MM.1S (cell line): ENCODE measurements around the gene TTLL5.

ENCODE experiments used
- DNase-seq: peaks from one replicate; pipeline ENCODE4 v3.0.0-alpha.2; 2015
- H2AFZ ChIP-seq: fragments of 300-600 bp; sonication (generic); 2 replicates; pipeline ENCODE4 v1.6.0; 2016; ENCODE audit warnings: antibody characterized with exemption, low read length
- H3F3A ChIP-seq: fragments of 300-600 bp; sonication (generic); 2 replicates; pipeline ENCODE4 v1.6.1; 2016; ENCODE audit warnings: mild to moderate bottlenecking, antibody characterized with exemption, low read length, moderate library complexity, mixed read lengths; ENCODE audit not compliant: insufficient read depth
- H3K27ac ChIP-seq: fragments of 300-600 bp; sonication (generic); 2 replicates; pipeline ENCODE4 v1.5.1; 2016; ENCODE audit warnings: mild to moderate bottlenecking, low read length
- H3K27me3 ChIP-seq: fragments of 300-600 bp; sonication (generic); replicated peaks from 2 replicates; pipeline ENCODE4 v1.6.0; 2016; ENCODE audit warnings: low read length; ENCODE audit not compliant: insufficient read depth
- H3K36me3 ChIP-seq: fragments of 300-600 bp; sonication (generic); replicated peaks from 2 replicates; pipeline ENCODE4 v1.6.1; 2016; ENCODE audit warnings: mild to moderate bottlenecking, low read length, mixed read lengths; ENCODE audit not compliant: insufficient read depth
- H3K4me1 ChIP-seq: fragments of 300-600 bp; sonication (generic); 2 replicates; pipeline ENCODE4 v1.6.1; 2016; ENCODE audit warnings: low read length, mixed read lengths
- H3K4me2 ChIP-seq: fragments of 300-600 bp; sonication (generic); 2 replicates; pipeline ENCODE4 v1.6.0; 2016; ENCODE audit warnings: low read depth, low read length
- H3K4me3 ChIP-seq: fragments of 300-600 bp; sonication (generic); 2 replicates; pipeline ENCODE4 v1.5.1; 2016; ENCODE audit warnings: low read length, mixed read lengths
- H3K79me2 ChIP-seq: fragments of 300-600 bp; sonication (generic); 2 replicates; pipeline ENCODE4 v1.6.1; 2016; ENCODE audit warnings: mixed run types, low read length, mixed read lengths
- H3K9ac ChIP-seq: fragments of 300-600 bp; sonication (generic); 2 replicates; pipeline ENCODE4 v1.6.1; 2016; ENCODE audit warnings: low read length, mixed read lengths
- H3K9me2 ChIP-seq: fragments of 300-600 bp; sonication (generic); replicated peaks from 2 replicates; pipeline ENCODE4 v1.6.1; 2016; ENCODE audit warnings: mild to moderate bottlenecking, low read length, mixed read lengths; ENCODE audit not compliant: insufficient read depth
- H3K9me3 ChIP-seq: fragments of 300-600 bp; sonication (generic); replicated peaks from 2 replicates; pipeline ENCODE4 v1.6.1; 2016; ENCODE audit warnings: mild to moderate bottlenecking, low read length, mixed read lengths; ENCODE audit not compliant: insufficient read depth
- H4K20me1 ChIP-seq: fragments of 300-600 bp; sonication (generic); 2 replicates; pipeline ENCODE4 v1.6.1; 2016; ENCODE audit warnings: mild to moderate bottlenecking, low read length, moderate library complexity, mixed read lengths; ENCODE audit not compliant: insufficient read depth
- CTCF ChIP-seq: fragments of 300-600 bp; sonication (generic); IDR thresholded peaks from 2 replicates; pipeline ENCODE4 v1.5.1; 2016; ENCODE audit warnings: antibody characterized with exemption, low read length, mixed read lengths
- EZH2 ChIP-seq: fragments of 300-600 bp; sonication (generic); optimal IDR thresholded peaks from 2 replicates; pipeline ENCODE3; 2017; ENCODE audit warnings: low read depth, mild to moderate bottlenecking, antibody characterized with exemption, low read length, mixed read lengths
- EZH2phosphoT487 ChIP-seq: fragments of 300-600 bp; sonication (generic); IDR thresholded peaks from 2 replicates; pipeline ENCODE4 v1.6.1; 2018; ENCODE audit warnings: antibody characterized with exemption, low read length

Gene TTLL5

DNA sequence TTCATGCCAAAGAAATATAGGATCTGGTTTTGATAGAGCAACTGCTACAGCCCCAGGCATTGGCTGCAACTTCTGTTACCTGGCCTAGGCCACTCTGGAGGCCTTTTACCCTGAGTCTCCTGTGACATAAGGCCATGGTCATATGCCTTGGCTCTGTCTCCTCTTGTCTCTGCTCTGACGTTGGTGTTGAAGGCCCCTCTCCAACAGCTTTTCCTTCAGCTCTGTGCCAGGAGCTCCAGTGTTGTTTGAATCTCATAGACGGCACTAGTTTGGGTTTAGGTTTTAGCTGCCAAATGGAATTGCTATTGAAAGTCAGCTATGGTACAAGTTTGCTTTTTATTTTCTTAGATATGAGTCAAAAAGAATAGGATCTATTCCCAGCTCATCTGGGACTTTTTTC is 41.1 kb downstream of the TTLL5 start:
- Histone ChIP-seq H3K4me1 (no peaks in the 10 kb centered on the region), H3F3A (no peaks in the 10 kb centered on the region), H3K9ac (no peak overlapping the region), H3K27ac (no peak overlapping the region), H3K4me3 (no peak overlapping the region), H2AFZ (no peak overlapping the region), H3K4me2 (no peak overlapping the region), H3K79me2 (no peaks in the 10 kb centered on the region), H4K20me1 (no peaks in the 10 kb centered on the region), H3K9me2 (no peaks in the 10 kb centered on the region), H3K9me3 (no peaks in the 10 kb centered on the region), H3K36me3 (no peaks in the 10 kb centered on the region), H3K27me3 (no peaks in the 10 kb centered on the region)
- DNase-seq, result no peak
- no peak for TF ChIP-seq EZH2phosphoT487
- no peak for TF ChIP-seq EZH2
- no peak for TF ChIP-seq CTCF

DNA sequence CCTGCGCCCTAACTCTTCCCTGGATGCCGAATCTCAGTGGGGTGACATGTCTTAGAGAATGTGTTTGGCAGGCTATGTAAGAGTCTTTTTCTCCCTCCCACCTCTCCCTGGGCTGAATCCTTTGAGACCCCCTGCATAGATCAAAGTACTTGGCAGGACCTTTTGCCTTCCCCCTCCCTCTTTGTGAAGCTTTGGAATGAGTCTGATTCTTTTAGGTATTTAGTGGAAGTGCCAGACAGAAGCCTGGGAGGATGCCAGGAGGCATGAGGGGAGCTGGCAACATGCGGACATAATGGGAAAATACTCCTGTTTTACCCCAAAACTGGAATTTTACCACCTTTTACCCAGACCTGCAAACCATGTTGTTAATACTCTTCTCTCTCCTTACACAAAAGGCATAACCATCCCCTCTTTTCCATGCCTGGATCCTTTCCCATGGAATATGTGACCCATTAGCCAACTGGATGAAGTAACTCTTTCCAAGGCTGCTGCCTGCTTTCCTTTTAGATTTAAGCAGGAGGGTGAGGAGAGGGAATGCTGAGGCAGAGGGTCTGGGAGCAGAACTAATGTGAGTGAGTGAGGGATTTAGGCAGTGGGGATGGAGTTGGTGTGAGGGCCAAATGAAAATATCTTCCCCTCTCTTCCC is 41.7 kb downstream of the TTLL5 start:
- no peaks in the 10 kb centered on the region for H4K20me1 ChIP-seq
- no peak for TF ChIP-seq EZH2phosphoT487
- no peak for TF ChIP-seq CTCF
- no peak for TF ChIP-seq EZH2
- H3K9me2 ChIP-seq, result no peaks in the 10 kb centered on the region
- H3K4me2 ChIP-seq, result no peak overlapping the region
- H2AFZ ChIP-seq, result no peak overlapping the region
- no peak overlapping the region for H3K27ac ChIP-seq
- H3K4me1 ChIP-seq, result no peaks in the 10 kb centered on the region
- no peak for DNase-seq
- H3K9ac ChIP-seq, result no peak overlapping the region
- no peaks in the 10 kb centered on the region for H3K36me3 ChIP-seq
- no peaks in the 10 kb centered on the region for H3K27me3 ChIP-seq
- no peaks in the 10 kb centered on the region for H3K9me3 ChIP-seq
- no peaks in the 10 kb centered on the region for H3K79me2 ChIP-seq
- no peak overlapping the region for H3K4me3 ChIP-seq
- no peaks in the 10 kb centered on the region for H3F3A ChIP-seq

DNA sequence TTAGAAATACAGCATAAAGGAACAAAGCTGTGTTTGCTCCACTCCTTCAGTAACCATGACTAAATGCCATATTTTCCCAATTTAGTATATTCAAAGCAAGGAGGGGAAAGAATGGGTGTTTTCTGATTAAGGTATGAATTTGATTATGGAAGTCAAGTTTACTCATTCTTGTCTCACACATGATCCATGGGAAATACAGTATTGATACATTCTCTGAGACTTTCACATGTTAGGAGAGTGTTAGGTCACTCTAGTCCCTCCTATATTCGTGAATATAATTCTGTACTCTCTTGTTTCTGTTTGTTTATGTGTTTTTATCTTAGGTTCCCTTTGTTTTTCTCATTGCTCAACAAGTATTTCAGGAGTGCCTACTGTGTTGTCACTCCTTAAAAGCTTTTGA is 42.4 kb downstream of the TTLL5 start:
- Histone ChIP-seq H3K36me3 (no peaks in the 10 kb centered on the region), H3K9me3 (no peaks in the 10 kb centered on the region), H3K9ac (no peak overlapping the region), H3K4me1 (no peaks in the 10 kb centered on the region), H3K27me3 (no peaks in the 10 kb centered on the region), H2AFZ (no peak overlapping the region), H3F3A (no peaks in the 10 kb centered on the region), H3K9me2 (no peaks in the 10 kb centered on the region), H4K20me1 (no peaks in the 10 kb centered on the region), H3K79me2 (no peaks in the 10 kb centered on the region), H3K27ac (no peak overlapping the region), H3K4me2 (no peak overlapping the region), H3K4me3 (no peak overlapping the region)
- no peak for DNase-seq
- TF ChIP-seq CTCF (no peak), EZH2phosphoT487 (no peak), EZH2 (no peak)
